A549 (cell line): ENCODE data around the gene CD300A.

Experiments
- CBX8 ChIP-seq: fragments of 200-600 bp; sonication (generic); IDR thresholded peaks from 2 replicates; pipeline ENCODE4 v1.6.1; 2016
- ESRRA ChIP-seq: fragments of 150-350 bp; IDR thresholded peaks from 2 replicates; pipeline ENCODE4 v1.6.1; 2014; ENCODE audit warnings: mild to moderate bottlenecking, low read length, borderline replicate concordance
- HOXA7 ChIP-seq: fragments of 250-450 bp; sonication (Bioruptor Pico); IDR thresholded peaks from 2 replicates; pipeline ENCODE4 v1.5.0; 2020; ENCODE audit warnings: mild to moderate bottlenecking, moderate library complexity
- KDM1A ChIP-seq: fragments of 200-600 bp; sonication (generic); IDR thresholded peaks from 2 replicates; pipeline ENCODE4 v1.6.1; 2016; ENCODE audit warnings: low read depth, mild to moderate bottlenecking
- MAZ ChIP-seq: fragments of 150-350 bp; IDR thresholded peaks from 2 replicates; pipeline ENCODE4 v1.6.1; 2014; ENCODE audit warnings: antibody characterized with exemption, low read depth, low read length, borderline replicate concordance
- POLR2A ChIP-seq: IDR thresholded peaks from 2 replicates; pipeline ENCODE4 v1.6.1; 2012; ENCODE audit warnings: mild to moderate bottlenecking, low read length
- RAD21 ChIP-seq, 2 experiments: fragments of >200 bp in 1 of 2; sonication (Bioruptor Twin) in 1 of 2; formaldehyde crosslinking in 1 of 2; IDR thresholded peaks in 1 of 2; conservative IDR thresholded peaks in 1 of 2; 2 replicates in 1 of 2; 3 replicates in 1 of 2; pipeline ENCODE4 v1.6.1; 2012 to 2018; ENCODE audit warnings: inconsistent platforms in 1 of 2
- RNF2 ChIP-seq: fragments of 200-600 bp; sonication (generic); IDR thresholded peaks from 2 replicates; pipeline ENCODE4 v1.6.1; 2016; ENCODE audit warnings: low read depth, mild to moderate bottlenecking, antibody characterized with exemption, moderate library complexity, borderline replicate concordance
- TF ChIP-seq, protein P1 (sequence below): fragments of >200 bp; sonication (Bioruptor Twin); formaldehyde crosslinking; IDR thresholded peaks from 3 replicates; pipeline ENCODE4 v1.5.1; 2016
- TF ChIP-seq, protein P2 (sequence below): fragments of 250-450 bp; sonication (Bioruptor Pico); IDR thresholded peaks from 2 replicates; pipeline ENCODE4 v1.5.0; 2021; ENCODE audit warnings: mild to moderate bottlenecking, moderate library complexity, borderline replicate concordance
- TF ChIP-seq, protein P3 (sequence below): IDR thresholded peaks from 2 replicates; pipeline ENCODE4 v1.6.1; 2012; ENCODE audit warnings: low read depth, borderline replicate concordance
- TF ChIP-seq, protein P4 (sequence below): fragments of 450-650 bp; IDR thresholded peaks from 2 replicates; pipeline ENCODE4 v1.6.1; 2014; ENCODE audit warnings: antibody characterized with exemption
- TF ChIP-seq, protein P5 (sequence below): fragments of 200-600 bp; sonication (generic); IDR thresholded peaks from 2 replicates; pipeline ENCODE4 v1.6.1; 2016; ENCODE audit warnings: antibody characterized with exemption, mild to moderate bottlenecking, moderate library complexity
- TF ChIP-seq, protein P6 (sequence below): IDR thresholded peaks from 2 replicates; pipeline ENCODE4 v1.6.1; 2012

DNA sequence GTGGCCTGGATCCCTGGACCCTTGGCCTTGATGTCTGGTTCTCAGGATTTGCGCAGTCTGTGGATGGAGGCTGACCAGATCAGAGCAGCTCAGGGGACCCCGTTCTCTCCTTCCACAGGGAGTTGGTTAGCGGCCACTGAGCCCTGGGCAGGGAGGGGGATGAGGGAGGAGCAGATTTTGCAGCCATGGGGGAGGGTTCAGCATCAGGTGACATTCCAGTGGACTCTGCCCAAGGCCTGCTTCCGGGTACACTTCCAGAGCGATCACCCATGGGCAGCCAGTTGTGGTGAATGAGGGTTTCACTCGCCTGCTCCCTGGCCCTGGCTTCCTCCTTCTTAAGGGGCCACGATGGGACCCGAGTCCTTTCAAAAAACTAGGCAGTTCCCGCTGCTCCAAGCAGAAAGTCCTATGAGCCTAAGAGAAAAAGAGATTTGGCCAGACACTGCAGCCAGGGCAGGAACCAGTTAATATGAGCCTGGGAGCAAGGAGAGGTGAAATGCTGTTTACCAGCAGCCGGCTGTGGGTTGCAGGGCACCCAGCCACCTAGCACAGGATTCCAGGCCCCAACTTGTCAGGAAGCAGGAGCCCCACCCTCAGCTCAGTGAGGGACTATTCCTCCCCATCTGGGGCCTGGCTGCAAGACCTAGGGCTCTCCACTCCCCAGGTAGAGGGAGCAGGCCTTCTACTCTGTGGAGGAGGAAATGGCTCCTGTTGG is 39.2 kb upstream of the CD300A start:
- TF ChIP-seq RAD21 (conservative IDR thresholded peaks at IDR 0.05 in 1 of 2, IDR thresholded peaks at IDR 0.05 in 1 of 2) (no peak), ESRRA (no peak), POLR2A (no peak), CBX8 (no peak), MAZ (no peak), RNF2 (no peak), KDM1A (no peak), HOXA7 (CRISPR knock-in tag) (no peak)
- TF ChIP-seq, protein P1, sequence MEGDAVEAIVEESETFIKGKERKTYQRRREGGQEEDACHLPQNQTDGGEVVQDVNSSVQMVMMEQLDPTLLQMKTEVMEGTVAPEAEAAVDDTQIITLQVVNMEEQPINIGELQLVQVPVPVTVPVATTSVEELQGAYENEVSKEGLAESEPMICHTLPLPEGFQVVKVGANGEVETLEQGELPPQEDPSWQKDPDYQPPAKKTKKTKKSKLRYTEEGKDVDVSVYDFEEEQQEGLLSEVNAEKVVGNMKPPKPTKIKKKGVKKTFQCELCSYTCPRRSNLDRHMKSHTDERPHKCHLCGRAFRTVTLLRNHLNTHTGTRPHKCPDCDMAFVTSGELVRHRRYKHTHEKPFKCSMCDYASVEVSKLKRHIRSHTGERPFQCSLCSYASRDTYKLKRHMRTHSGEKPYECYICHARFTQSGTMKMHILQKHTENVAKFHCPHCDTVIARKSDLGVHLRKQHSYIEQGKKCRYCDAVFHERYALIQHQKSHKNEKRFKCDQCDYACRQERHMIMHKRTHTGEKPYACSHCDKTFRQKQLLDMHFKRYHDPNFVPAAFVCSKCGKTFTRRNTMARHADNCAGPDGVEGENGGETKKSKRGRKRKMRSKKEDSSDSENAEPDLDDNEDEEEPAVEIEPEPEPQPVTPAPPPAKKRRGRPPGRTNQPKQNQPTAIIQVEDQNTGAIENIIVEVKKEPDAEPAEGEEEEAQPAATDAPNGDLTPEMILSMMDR, result no peak
- TF ChIP-seq, protein P2, sequence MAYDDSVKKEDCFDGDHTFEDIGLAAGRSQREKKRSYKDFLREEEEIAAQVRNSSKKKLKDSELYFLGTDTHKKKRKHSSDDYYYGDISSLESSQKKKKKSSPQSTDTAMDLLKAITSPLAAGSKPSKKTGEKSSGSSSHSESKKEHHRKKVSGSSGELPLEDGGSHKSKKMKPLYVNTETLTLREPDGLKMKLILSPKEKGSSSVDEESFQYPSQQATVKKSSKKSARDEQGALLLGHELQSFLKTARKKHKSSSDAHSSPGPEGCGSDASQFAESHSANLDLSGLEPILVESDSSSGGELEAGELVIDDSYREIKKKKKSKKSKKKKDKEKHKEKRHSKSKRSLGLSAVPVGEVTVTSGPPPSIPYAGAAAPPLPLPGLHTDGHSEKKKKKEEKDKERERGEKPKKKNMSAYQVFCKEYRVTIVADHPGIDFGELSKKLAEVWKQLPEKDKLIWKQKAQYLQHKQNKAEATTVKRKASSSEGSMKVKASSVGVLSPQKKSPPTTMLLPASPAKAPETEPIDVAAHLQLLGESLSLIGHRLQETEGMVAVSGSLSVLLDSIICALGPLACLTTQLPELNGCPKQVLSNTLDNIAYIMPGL (CRISPR knock-in tag), result no peak
- TF ChIP-seq, protein P3, sequence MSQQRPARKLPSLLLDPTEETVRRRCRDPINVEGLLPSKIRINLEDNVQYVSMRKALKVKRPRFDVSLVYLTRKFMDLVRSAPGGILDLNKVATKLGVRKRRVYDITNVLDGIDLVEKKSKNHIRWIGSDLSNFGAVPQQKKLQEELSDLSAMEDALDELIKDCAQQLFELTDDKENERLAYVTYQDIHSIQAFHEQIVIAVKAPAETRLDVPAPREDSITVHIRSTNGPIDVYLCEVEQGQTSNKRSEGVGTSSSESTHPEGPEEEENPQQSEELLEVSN, result no peak
- TF ChIP-seq, protein P4, sequence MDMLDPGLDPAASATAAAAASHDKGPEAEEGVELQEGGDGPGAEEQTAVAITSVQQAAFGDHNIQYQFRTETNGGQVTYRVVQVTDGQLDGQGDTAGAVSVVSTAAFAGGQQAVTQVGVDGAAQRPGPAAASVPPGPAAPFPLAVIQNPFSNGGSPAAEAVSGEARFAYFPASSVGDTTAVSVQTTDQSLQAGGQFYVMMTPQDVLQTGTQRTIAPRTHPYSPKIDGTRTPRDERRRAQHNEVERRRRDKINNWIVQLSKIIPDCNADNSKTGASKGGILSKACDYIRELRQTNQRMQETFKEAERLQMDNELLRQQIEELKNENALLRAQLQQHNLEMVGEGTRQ, result no peak
- TF ChIP-seq, protein P5, sequence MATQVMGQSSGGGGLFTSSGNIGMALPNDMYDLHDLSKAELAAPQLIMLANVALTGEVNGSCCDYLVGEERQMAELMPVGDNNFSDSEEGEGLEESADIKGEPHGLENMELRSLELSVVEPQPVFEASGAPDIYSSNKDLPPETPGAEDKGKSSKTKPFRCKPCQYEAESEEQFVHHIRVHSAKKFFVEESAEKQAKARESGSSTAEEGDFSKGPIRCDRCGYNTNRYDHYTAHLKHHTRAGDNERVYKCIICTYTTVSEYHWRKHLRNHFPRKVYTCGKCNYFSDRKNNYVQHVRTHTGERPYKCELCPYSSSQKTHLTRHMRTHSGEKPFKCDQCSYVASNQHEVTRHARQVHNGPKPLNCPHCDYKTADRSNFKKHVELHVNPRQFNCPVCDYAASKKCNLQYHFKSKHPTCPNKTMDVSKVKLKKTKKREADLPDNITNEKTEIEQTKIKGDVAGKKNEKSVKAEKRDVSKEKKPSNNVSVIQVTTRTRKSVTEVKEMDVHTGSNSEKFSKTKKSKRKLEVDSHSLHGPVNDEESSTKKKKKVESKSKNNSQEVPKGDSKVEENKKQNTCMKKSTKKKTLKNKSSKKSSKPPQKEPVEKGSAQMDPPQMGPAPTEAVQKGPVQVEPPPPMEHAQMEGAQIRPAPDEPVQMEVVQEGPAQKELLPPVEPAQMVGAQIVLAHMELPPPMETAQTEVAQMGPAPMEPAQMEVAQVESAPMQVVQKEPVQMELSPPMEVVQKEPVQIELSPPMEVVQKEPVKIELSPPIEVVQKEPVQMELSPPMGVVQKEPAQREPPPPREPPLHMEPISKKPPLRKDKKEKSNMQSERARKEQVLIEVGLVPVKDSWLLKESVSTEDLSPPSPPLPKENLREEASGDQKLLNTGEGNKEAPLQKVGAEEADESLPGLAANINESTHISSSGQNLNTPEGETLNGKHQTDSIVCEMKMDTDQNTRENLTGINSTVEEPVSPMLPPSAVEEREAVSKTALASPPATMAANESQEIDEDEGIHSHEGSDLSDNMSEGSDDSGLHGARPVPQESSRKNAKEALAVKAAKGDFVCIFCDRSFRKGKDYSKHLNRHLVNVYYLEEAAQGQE, result no peak
- TF ChIP-seq, protein P6, sequence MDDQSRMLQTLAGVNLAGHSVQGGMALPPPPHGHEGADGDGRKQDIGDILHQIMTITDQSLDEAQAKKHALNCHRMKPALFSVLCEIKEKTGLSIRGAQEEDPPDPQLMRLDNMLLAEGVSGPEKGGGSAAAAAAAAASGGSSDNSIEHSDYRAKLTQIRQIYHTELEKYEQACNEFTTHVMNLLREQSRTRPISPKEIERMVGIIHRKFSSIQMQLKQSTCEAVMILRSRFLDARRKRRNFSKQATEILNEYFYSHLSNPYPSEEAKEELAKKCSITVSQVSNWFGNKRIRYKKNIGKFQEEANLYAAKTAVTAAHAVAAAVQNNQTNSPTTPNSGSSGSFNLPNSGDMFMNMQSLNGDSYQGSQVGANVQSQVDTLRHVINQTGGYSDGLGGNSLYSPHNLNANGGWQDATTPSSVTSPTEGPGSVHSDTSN, result no peak
